Left renal pelvis (tissue), 4 donors: ENCODE measurements around the gene FERMT1. TPM values are rescaled to one million over a fixed set of nuclear protein-coding genes. Genes with fewer than 3 reads are reported as not detected.
"Not testable (repeated sequence)": the region's sequence is repeated elsewhere in the genome, so short reads cannot be mapped to it uniquely, and the experiment has no call there.

Experiments
- DNase-seq, 4 donors: peaks; one replicate each; pipeline ENCODE4 v3.0.0-alpha.2; 2013; ENCODE audit warnings: low read depth in 4 of 4, low spot score in 3 of 4
- polyA plus RNA-seq, 4 donors: library from polyadenylated mRNA; unstranded; fragments of 120-200 nt; gene quantifications; one replicate each; pipeline ENCODE4 v1.2.1, GENCODE V29; 2013; ENCODE audit not compliant: insufficient read length in 4 of 4

The FERMT1 gene
- polyA plus RNA-seq, 4 donors = 3.3 to 3.8 (median 3.6) TPM

DNA sequence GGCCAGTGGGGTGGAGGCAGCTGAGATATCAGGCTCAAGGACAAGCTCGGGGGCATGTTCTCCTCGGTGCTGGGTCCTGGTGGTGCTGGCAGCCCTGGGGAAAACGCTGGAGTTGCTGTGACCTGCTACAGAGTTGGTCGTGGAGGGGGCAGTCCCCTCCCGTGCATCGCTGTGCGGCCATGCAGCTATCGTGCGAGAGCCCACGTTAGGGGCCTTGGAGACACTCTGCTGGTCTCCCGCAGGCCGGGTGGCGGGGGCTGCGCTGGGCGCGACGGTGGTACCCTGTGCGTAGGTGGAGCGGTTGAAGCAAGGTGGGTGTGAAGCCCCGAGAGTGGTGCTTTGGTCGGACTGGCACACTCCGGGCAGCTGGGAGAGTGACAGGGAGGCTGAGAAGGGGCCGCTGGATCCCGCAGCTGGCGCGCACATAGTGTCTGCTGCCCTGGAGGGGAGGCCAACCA is 81.0 kb downstream of the FERMT1 start:
- no peak for DNase-seq

DNA sequence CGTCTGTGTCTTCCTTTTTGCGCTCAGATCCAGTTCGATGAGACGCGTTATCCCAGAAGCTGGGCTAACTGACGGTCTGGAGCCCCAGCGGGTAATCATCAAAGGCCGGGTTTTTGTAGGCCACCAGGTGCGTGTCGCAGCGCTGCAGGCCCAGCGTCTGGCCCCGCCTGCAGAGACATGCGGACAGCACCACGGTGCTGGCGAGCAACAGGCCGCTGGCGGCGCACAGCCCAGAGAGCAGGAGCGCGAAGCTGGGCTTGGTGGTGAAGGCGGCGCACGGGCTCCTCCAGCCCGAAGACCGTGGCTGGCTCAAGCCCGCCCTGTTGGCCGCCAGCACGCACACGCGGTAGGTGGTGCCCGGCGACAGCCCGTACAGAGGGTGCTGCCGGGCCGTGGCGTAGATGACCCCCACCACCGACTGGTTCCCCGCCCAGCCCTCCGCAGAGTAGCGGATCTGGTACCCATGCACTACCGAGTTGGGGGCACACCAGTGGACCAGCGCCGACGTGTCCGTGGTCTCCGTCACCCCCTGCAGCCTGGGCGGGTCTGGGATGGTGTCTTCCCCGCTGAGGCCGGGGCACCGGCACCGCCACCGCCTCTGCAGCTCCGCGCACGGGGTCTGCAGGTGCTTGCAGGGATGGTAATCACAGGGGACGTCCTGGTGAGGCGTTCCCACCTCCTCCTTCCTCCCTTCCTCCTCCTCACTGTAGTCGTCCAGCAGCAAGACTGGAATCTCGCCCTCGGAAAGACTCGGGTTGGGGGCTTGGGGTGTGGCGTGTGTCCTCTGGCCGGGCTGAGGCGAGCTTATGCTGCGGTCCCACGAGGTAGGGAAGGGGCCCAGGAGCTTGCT is 81.6 kb downstream of the FERMT1 start:
- no peak for DNase-seq

DNA sequence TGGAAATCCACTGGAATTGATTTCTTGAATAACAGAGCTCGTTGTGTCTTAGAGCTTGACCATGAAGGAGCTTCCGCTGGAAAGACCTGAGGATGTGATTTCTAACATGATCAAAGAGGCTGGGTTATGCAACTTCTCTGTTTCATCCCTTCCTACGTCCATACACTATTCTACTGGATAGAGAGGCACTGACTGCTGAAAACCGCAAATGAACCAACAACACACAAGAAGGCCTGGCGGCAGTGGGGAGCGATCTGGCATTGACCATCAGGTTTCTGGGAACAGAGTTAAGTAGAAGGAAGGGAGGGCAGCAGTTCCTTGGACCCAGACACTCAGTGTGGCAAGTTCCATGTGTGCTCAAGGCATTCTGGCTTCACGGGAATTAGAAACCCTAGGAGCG is 82.3 kb downstream of the FERMT1 start:
- DNase-seq = no peak

GRCh38 chr20:6039766-6040165 is 83.1 kb downstream of the FERMT1 start:
- no peak for DNase-seq

DNA sequence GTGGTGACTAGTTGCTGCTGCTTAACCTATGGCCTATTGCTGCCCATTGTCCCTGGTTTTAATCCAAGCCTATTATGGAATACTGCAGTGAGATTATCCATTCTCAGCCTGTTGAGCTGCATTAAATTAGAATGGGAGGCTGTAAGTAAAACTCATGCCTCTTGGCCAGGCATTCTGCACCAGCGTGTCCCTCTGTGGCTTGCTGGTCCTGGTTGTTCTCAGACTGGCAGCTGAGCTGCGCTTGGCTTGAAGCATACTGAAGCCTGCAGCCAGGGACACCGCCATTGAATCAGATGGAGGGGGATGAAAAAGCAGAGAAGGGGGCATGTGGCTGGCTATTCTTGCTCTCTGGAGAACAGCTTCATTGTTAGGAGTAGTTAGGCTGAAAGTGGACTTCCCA is 84.6 kb downstream of the FERMT1 start:
- DNase-seq = no peak

- no peak for DNase-seq
Measured at GRCh38 chr20:6037082-6037481, 85.7 kb downstream of the FERMT1 start.

DNA sequence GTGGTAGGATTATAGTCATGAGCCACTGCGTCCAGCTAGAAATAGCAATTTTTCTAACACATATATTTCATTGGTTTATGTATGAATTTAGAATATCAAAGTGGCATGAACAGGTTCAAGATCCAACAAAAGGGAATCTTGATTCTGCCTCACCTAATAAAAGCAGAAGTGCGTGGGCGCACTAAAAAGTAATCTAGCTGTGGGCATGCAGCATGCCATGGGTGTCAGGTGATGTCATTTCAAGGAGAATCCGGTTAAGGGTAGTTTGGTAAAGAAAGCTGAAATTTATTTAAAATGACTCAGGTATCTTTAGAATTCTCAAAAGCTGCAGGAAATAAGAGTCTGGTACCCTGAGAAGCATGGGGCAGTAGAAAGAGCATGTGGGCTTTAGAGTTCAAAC is 86.6 kb downstream of the FERMT1 start:
- no peak for DNase-seq

GRCh38 chr20:6034134-6034969 is 88.5 kb downstream of the FERMT1 start:
- no peak for DNase-seq

DNA sequence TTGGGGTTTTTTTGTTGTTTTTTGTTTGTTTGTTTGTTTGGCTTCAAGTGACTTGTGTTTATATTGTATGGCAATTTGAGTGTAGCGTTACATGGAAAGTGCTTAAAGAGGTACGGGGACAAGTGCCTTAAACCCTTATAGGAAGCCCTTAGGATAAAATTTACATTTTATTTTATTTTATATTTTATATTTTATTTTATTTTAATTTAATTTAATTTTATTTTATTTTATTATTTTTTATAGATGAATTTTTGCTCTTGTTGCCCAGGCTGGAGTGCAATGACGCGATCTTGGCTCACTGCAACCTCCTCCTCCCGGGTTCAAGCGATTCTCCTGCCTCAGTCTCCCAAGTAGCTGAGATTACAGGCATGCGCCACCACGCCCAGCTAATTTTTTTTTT is 89.9 kb downstream of the FERMT1 start:
- DNase-seq = not testable (repeated sequence)

DNA sequence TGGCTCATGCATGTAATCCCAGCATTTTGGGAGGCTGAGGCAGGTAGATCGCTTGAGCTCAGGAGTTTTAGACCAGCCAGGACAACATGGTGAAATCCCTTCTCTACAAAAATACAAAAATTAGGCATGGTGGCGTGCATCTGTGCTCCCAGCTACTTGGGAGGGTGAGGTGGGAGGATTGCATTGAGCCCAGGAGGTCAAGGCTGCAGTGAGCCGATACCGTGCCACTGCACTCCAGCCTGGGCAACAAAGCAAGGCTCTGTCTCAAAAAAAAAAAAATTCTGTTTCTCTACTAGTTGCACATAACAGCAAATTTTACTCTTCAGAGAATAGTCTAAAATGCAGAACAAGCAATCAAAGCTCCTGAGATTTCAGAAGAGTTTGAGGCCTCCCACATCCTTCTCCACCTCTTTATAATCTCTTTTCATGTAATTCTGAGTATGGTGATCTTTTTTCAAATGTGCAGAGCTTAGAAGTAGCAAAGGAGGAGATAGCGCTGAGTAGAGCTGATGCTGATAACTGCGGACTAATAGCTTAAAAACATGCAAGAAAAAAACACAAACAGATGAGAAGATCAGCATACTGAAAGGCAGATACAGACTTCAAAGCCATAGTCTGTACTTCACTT is 92.3 kb downstream of the FERMT1 start:
- no peak for DNase-seq

GRCh38 chr20:6029538-6029937 is 93.3 kb downstream of the FERMT1 start:
- DNase-seq = no peak

DNA sequence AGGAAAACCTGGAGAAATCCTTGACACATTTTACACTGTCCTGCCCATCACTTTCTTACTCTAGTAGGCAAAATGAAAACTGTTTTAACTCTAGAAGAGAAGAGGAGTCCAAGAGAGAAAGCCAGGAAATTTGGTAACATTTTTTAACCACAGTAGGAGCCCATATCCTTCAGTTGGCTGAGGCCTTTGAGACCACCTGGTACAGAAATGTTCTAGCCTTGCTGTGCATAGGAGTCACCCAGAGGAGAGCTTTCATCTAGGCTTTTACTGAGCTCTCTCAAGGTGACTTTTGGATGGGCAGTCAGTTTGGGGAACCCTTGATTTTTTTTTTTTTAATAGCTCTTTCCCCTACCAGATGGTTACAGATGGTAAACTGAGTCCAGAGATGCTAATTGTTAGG is 94.0 kb downstream of the FERMT1 start:
- DNase-seq = no peak

GRCh38 chr20:6026051-6026450 is 96.8 kb downstream of the FERMT1 start:
- no peak for DNase-seq

Other genes starting within 250 kb of the FERMT1 start
- 1 to 10 TPM; 2.3 to 9.4 (median 5.5) TPM for gene CHGB, start 211.5 kb downstream of the FERMT1 start, polyA plus RNA-seq
- gene TRMT6, start 172.5 kb downstream of the FERMT1 start, polyA plus RNA-seq = 10 to 100 TPM; 12.7 to 21.8 (median 18.9) TPM
- gene MCM8, start 172.4 kb downstream of the FERMT1 start, polyA plus RNA-seq = 10 to 100 TPM; 11.7 to 16.3 (median 14.7) TPM
- 10 to 100 TPM; 61.8 to 89.9 (median 85.5) TPM for gene CRLS1, start 116.9 kb downstream of the FERMT1 start, polyA plus RNA-seq
- 10 to 100 TPM in 3 of 4 donors, 1 to 10 TPM in 1; 5.5 to 15.8 (median 11.3) TPM for gene LRRN4, start 69.0 kb downstream of the FERMT1 start, polyA plus RNA-seq